ENCODE data around the gene AP4M1.

DNA sequence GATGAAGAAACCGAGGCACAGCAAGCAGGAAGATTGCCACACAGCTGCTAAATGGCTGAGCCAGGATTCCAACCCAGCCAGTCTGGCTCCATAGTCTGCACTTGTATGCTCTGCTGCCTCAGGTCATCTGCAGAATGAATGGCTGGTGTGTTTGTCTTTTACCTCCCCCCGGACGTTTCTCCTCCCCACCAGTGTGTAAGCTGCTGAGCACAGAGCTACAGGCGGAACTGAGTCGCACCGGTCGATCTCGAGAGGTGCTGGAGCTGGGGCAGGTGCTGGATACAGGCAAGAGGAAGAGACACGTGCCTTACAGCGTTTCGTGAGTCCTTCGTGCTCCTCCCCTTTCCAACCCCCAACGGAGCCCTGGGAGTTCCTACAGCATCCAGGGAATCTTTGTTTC, 20.6 kb downstream of the AP4M1 start:
- TF ChIP-seq, protein P1, sequence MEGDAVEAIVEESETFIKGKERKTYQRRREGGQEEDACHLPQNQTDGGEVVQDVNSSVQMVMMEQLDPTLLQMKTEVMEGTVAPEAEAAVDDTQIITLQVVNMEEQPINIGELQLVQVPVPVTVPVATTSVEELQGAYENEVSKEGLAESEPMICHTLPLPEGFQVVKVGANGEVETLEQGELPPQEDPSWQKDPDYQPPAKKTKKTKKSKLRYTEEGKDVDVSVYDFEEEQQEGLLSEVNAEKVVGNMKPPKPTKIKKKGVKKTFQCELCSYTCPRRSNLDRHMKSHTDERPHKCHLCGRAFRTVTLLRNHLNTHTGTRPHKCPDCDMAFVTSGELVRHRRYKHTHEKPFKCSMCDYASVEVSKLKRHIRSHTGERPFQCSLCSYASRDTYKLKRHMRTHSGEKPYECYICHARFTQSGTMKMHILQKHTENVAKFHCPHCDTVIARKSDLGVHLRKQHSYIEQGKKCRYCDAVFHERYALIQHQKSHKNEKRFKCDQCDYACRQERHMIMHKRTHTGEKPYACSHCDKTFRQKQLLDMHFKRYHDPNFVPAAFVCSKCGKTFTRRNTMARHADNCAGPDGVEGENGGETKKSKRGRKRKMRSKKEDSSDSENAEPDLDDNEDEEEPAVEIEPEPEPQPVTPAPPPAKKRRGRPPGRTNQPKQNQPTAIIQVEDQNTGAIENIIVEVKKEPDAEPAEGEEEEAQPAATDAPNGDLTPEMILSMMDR (IDR thresholded peaks at IDR 0.05; ENCODE audit: low read length), result no peak
- no peak for TF ChIP-seq EZH2 (optimal IDR thresholded peaks at IDR 0.05; ENCODE audit: low read depth, low read length)

Measured in MM.1S (cell line).